Lower lobe of right lung (tissue), 2 donors: ENCODE data around the gene TEPSIN. TPM values are rescaled to one million over a fixed set of nuclear protein-coding genes. Genes with fewer than 3 reads are reported as not detected.

Experiments used
- ATAC-seq, 2 donors: fragments of 200-7000 bp; cut with Tn5 transposase; one replicate each; pipeline ENCODE4 v1.9.1; 2020 to 2022; ENCODE audit warnings: mild to moderate bottlenecking in 2 of 2, moderate library complexity in 2 of 2
- DNase-seq: peaks from one replicate; pipeline ENCODE4 v3.0.0-alpha.2; 2020
- H3K27ac ChIP-seq: fragments of 200-600 bp; one replicate; pipeline ENCODE4 v1.8.0; 2022
- H3K27me3 ChIP-seq: fragments of 200-600 bp; one replicate; pipeline ENCODE4 v1.8.0; 2022; ENCODE audit warnings: low read depth
- H3K36me3 ChIP-seq: fragments of 200-600 bp; one replicate; pipeline ENCODE4 v1.8.0; 2022; ENCODE audit warnings: mild to moderate bottlenecking
- H3K4me1 ChIP-seq: fragments of 200-600 bp; one replicate; pipeline ENCODE4 v1.8.0; 2022
- H3K4me3 ChIP-seq: fragments of 200-600 bp; one replicate; pipeline ENCODE4 v1.8.0; 2022; ENCODE audit warnings: mild to moderate bottlenecking
- H3K9me3 ChIP-seq: fragments of 200-600 bp; one replicate; pipeline ENCODE4 v1.8.0; 2022
- intact Hi-C: fragments of 100-400 bp; cut with DNase I; formaldehyde crosslinking; loops from one replicate; pipeline ENCODE4 v1.11.0; 2022
- total RNA-seq: library from RNA; stranded (reverse); fragmentation: NEBNext Ultra II Directional; extraction: Animal tissue kit (Norgen Biotek cat#: 25700); gene quantifications from one replicate; pipeline ENCODE4 v1.2.1, GENCODE V29; 2021
- TF ChIP-seq, protein P1 (sequence below): fragments of 200-600 bp; IDR thresholded peaks from one replicate; pipeline ENCODE4 v1.8.0; 2022; ENCODE audit warnings: antibody characterized with exemption, mild to moderate bottlenecking
- donor health status: DM: no; HTN: yes; CAD: no; lungs with severe emphysema.

TEPSIN gene
- total RNA-seq, 1 donor from 2014 or later, result 43.2 TPM

DNA sequence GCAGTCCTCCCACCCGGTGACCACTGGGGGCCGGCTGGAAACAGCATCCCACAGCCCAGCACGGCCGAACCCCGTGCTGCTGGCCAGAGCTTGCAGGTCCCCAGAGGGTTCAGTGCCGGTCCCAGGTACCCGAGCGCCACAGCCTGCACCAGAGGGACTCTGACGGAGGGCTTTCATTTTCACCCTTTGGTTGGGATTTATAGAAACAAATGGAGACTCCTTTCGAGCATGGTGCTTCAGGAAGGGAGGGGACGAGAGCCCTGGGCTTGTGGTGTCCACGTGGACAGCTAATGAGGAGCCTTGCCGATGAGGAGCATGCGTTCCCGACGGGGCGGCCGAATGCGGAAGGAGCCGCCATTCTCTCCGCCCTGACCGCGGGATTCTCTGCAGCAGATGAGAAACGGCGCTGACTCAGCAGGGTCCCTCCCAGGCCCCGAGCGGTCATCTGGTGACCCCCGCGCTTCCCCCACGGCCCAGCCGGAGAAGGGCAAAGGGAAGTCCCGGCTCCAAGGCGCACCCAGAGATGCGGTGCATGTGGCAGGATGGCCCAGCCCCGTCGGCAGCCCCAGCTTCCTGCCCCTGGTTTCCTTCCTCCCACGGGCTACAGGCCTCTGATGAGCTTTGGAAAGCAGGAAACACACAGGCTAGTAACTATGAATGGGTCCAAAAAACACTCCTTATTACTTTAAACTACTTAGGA, 46.5 kb upstream of the TEPSIN start:
- peak; percentile 85 to 92 for ATAC-seq
- intact Hi-C loops, result no loop called here
- Histone ChIP-seq H3K4me1 (peaks cover 38% of the 10 kb centered on the region), H3K27ac (peak overlapping the region; percentile 84), H3K4me3 (peak overlapping the region; percentile 51), H3K27me3 (no peaks in the 10 kb centered on the region), H3K9me3 (no peaks in the 10 kb centered on the region), H3K36me3 (peaks cover 74% of the 10 kb centered on the region)
- TF ChIP-seq, protein P1, sequence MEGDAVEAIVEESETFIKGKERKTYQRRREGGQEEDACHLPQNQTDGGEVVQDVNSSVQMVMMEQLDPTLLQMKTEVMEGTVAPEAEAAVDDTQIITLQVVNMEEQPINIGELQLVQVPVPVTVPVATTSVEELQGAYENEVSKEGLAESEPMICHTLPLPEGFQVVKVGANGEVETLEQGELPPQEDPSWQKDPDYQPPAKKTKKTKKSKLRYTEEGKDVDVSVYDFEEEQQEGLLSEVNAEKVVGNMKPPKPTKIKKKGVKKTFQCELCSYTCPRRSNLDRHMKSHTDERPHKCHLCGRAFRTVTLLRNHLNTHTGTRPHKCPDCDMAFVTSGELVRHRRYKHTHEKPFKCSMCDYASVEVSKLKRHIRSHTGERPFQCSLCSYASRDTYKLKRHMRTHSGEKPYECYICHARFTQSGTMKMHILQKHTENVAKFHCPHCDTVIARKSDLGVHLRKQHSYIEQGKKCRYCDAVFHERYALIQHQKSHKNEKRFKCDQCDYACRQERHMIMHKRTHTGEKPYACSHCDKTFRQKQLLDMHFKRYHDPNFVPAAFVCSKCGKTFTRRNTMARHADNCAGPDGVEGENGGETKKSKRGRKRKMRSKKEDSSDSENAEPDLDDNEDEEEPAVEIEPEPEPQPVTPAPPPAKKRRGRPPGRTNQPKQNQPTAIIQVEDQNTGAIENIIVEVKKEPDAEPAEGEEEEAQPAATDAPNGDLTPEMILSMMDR, result no peak
- peak; percentile 91 for DNase-seq

DNA sequence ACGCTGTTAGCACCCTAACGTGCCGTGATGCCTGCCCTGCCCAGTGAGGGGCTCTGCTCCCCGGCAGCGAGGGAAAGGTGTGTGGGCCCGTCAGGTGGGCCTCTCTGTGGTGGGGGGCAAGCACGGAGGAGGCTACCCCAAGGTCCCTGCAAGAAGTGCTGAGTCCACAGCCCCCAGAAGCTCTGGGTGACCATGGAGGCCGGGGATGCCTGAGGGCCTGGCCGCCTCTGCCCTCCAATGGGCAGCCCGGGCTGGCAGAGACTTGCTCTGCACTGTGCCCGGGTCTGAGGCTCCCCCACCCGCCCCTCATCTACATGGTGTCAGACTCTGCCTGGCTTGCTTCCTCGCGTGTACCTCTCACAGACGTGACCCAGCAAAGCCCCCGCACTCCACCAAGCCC, 44.0 kb upstream of the TEPSIN start:
- DNase-seq, result no peak
- TF ChIP-seq, protein P1, result no peak
- H3K9me3 ChIP-seq, result no peaks in the 10 kb centered on the region

DNA sequence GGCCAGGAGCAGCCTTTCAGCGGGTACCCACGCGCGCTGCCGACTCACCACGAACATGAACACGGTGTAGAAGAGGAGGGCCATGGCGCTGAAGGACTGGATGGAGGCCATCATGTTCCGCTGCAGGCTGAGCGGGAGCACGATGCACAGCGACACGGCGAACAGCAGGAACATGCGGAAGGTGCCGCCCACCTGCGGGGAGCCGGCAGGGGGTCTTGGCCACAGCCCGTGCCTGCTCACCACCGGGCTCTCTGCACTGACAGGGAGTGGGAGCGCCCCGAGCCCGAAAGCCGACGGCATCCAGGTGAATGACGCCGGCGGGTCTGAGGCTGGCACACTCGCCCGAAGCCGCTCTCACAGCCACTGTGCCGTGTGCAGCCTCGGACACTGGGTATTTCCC, 43.3 kb upstream of the TEPSIN start:
- Histone ChIP-seq H3K36me3 (peaks cover 67% of the 10 kb centered on the region), H3K27me3 (no peaks in the 10 kb centered on the region), H3K9me3 (no peaks in the 10 kb centered on the region), H3K4me1 (peaks cover 41% of the 10 kb centered on the region), H3K4me3 (no peak overlapping the region), H3K27ac (no peak overlapping the region)
- ATAC-seq, result no peak
- TF ChIP-seq, protein P1, result no peak
- intact Hi-C loops, result no loop called here
- DNase-seq, result no peak

More for the DNA sequence above, 44.0 kb upstream of the TEPSIN start:
- peaks cover 71% of the 10 kb centered on the region for H3K36me3 ChIP-seq
- H3K27me3 ChIP-seq, result no peaks in the 10 kb centered on the region
- intact Hi-C loops, result no loop called here
- no peak overlapping the region for H3K27ac ChIP-seq
- no peak overlapping the region for H3K4me3 ChIP-seq
- no peak for ATAC-seq
- peaks cover 41% of the 10 kb centered on the region for H3K4me1 ChIP-seq

DNA sequence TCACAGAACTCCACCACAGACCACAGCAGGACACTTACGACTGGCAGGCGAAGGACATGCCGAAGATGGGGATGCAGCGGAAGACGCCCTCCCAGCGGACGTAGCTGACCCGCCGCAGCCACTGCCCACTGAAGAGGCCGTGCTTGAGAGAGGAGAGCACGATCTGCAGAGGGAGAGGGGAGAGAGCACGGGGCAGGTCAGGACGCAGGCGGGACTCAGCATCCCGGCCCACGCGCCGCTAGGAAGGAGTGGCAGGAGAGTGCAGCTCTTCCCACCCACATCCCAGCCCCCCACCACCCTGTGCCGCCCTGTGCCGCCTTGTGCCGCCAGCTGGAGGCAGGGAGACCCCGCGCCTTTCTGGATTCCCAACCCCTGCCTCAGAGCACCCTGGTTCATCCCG, 41.7 kb upstream of the TEPSIN start:
- TF ChIP-seq, protein P1, result no peak
- no peak overlapping the region for H3K4me3 ChIP-seq
- peaks cover 34% of the 10 kb centered on the region for H3K4me1 ChIP-seq
- peaks cover 81% of the 10 kb centered on the region for H3K36me3 ChIP-seq
- H3K27ac ChIP-seq, result no peak overlapping the region
- H3K9me3 ChIP-seq, result no peaks in the 10 kb centered on the region
- no peaks in the 10 kb centered on the region for H3K27me3 ChIP-seq
- intact Hi-C loops, result no loop called here
- no peak for DNase-seq
- no peak for ATAC-seq

- TF ChIP-seq, protein P1, result no peak
- no peak for ATAC-seq
- no peak for DNase-seq
- H3K27ac ChIP-seq, result peak overlapping the region; percentile 66
- H3K27me3 ChIP-seq, result no peaks in the 10 kb centered on the region
- intact Hi-C loops, result no loop called here
- no peaks in the 10 kb centered on the region for H3K9me3 ChIP-seq
- no peak overlapping the region for H3K4me3 ChIP-seq
- peaks cover 27% of the 10 kb centered on the region for H3K4me1 ChIP-seq
- peaks cover 86% of the 10 kb centered on the region for H3K36me3 ChIP-seq
These were observed 40.7 kb upstream of the TEPSIN start for GRCh38 chr17:81279278-81280275.
